Measurements from ENCODE around the gene IQCC. TPM values are rescaled to one million over a fixed set of nuclear protein-coding genes. Genes with fewer than 3 reads are reported as not detected.

IQCC gene
- polyA plus RNA-seq, 1 of the 3 experiments (the other 2 are of a cell fraction), result 2.4 TPM

- WGBS (ENCODE audit: low lambda C conversion rate), result 94% methylated on average over 3 of the region's 7 CpGs
- H3K4me2 ChIP-seq, result no peak overlapping the region
- peaks cover 0 to 12% of the 10 kb centered on the region in 2 experiments; a peak in 2 of 4 replicates for H3K4me1 ChIP-seq (ENCODE audit: control insufficient read depth in 1 of 2, insufficient read depth in 2 of 2, low read depth in 1 of 2, low read length in 1 of 2)
- H4K20me1 ChIP-seq (ENCODE audit: insufficient read depth), result no peaks in the 10 kb centered on the region
- H3K9ac ChIP-seq, result no peak overlapping the region
- no peaks in the 10 kb centered on the region for H3K27me3 ChIP-seq (ENCODE audit: insufficient read depth)
- H3K4me3 ChIP-seq (ENCODE audit: low read depth in 2 of 2, low read length in 1 of 2), result no peak overlapping the region
- ChIA-PET POLR2A (no interaction called here), CTCF (interaction anchor here (1.1 kb wide), 1 partner anchor 14 kb away, joined by 3 read pairs; no protein-coding TSS in a partner anchor)
- DNase-seq, result no peak
- peaks cover 39% of the 10 kb centered on the region for H3F3A ChIP-seq (replicated peaks; ENCODE audit: insufficient read depth)
- H3K36me3 ChIP-seq (replicated peaks in 1 of 2; ENCODE audit: control insufficient read depth in 1 of 2, insufficient read depth in 2 of 2, low read length in 1 of 2), result peaks cover 13 to 14% of the 10 kb centered on the region in 2 experiments
- no peaks in the 10 kb centered on the region for H3K9me2 ChIP-seq
- H2AFZ ChIP-seq (ENCODE audit: low read depth), result no peak overlapping the region
- H3K9me3 ChIP-seq, result no peaks in the 10 kb centered on the region
- H3K27ac ChIP-seq (ENCODE audit: low read depth in 2 of 2, low read length in 1 of 2), result peak overlapping the region in 1 of 2 experiments; percentile 96; a peak in 2 of 4 replicates
- H3K79me2 ChIP-seq (ENCODE audit: insufficient read depth), result no peaks in the 10 kb centered on the region
- TF ChIP-seq TAF1 (IDR thresholded peaks at IDR 0.05; ENCODE audit: borderline replicate concordance, low read depth, low read length) (no peak), RAD21 (IDR thresholded peaks at IDR 0.05; ENCODE audit: low read length) (no peak), NFIC (IDR thresholded peaks at IDR 0.05; ENCODE audit: borderline replicate concordance) (no peak), RFX5 (IDR thresholded peaks at IDR 0.05; ENCODE audit: low read length) (no peak), CTCF (IDR thresholded peaks at IDR 0.05) (no peak)
Measured at GRCh38 chr1:32234792-32235191, 29.3 kb downstream of the IQCC start.

GRCh38 chr1:32239337-32239736 lies 33.9 kb downstream of the IQCC start:
- no peak for DNase-seq
- no peak overlapping the region for H3K4me2 ChIP-seq
- H3K79me2 ChIP-seq (ENCODE audit: insufficient read depth), result no peaks in the 10 kb centered on the region
- no peak overlapping the region for H3K4me3 ChIP-seq (ENCODE audit: low read depth in 2 of 2, low read length in 1 of 2)
- H3K9me3 ChIP-seq, result no peaks in the 10 kb centered on the region
- H3F3A ChIP-seq (replicated peaks; ENCODE audit: insufficient read depth), result peaks cover 33% of the 10 kb centered on the region
- H3K27ac ChIP-seq (ENCODE audit: low read depth in 2 of 2, low read length in 1 of 2), result no peak overlapping the region
- H4K20me1 ChIP-seq (ENCODE audit: insufficient read depth), result no peaks in the 10 kb centered on the region
- WGBS (ENCODE audit: low lambda C conversion rate), result 90% methylated on average over 4 of the region's 4 CpGs
- H2AFZ ChIP-seq (ENCODE audit: low read depth), result no peak overlapping the region
- ChIA-PET CTCF (interaction anchor here (1.4 to 3.7 kb wide), 7 partner anchors 9 to 53 kb away, joined by 4 to 24 read pairs (median 10); partner anchors contain the start of genes EIF3I, FAM167B, HDAC1 and TMEM234), POLR2A (interaction anchor here (0.6 to 1.5 kb wide), 2 partner anchors 10 to 37 kb away, joined by 3 to 5 read pairs; no protein-coding TSS in a partner anchor)
- H3K27me3 ChIP-seq (ENCODE audit: insufficient read depth), result no peaks in the 10 kb centered on the region
- H3K4me1 ChIP-seq (ENCODE audit: control insufficient read depth in 1 of 2, insufficient read depth in 2 of 2, low read depth in 1 of 2, low read length in 1 of 2), result peaks cover 12 to 13% of the 10 kb centered on the region in 2 experiments; a peak in 2 of 4 replicates
- H3K9me2 ChIP-seq, result no peaks in the 10 kb centered on the region
- no peak overlapping the region for H3K9ac ChIP-seq
- H3K36me3 ChIP-seq (replicated peaks in 1 of 2; ENCODE audit: control insufficient read depth in 1 of 2, insufficient read depth in 2 of 2, low read length in 1 of 2), result no peaks in the 10 kb centered on the region
- TF ChIP-seq NRF1 (IDR thresholded peaks at IDR 0.05; ENCODE audit: low read depth, low read length) (no peak), FOXM1 (IDR thresholded peaks at IDR 0.05; ENCODE audit: low read depth) (no peak), ZBTB33 (IDR thresholded peaks at IDR 0.05; ENCODE audit: borderline replicate concordance, low read depth) (no peak), PBX3 (IDR thresholded peaks at IDR 0.05) (no peak), SIN3A (IDR thresholded peaks at IDR 0.05; ENCODE audit: borderline replicate concordance, low read depth, low read length) (no peak), RXRA (IDR thresholded peaks at IDR 0.05; ENCODE audit: borderline replicate concordance, low read depth) (no peak), RAD21 (IDR thresholded peaks at IDR 0.05; ENCODE audit: low read length) (no peak), MAX (IDR thresholded peaks at IDR 0.05; ENCODE audit: low read depth) (no peak), RFX5 (IDR thresholded peaks at IDR 0.05; ENCODE audit: low read length) (no peak), EZH2phosphoT487 (IDR thresholded peaks at IDR 0.05; ENCODE audit: borderline replicate concordance, low read depth) (no peak), JUND (IDR thresholded peaks at IDR 0.05) (no peak), POLR2AphosphoS5 (IDR thresholded peaks at IDR 0.05; ENCODE audit: low read depth, low read length) (no peak), TAF1 (IDR thresholded peaks at IDR 0.05; ENCODE audit: borderline replicate concordance, low read depth, low read length) (no peak), USF1 (IDR thresholded peaks at IDR 0.05; ENCODE audit: borderline replicate concordance, low read depth) (no peak), REST (IDR thresholded peaks at IDR 0.05; ENCODE audit: low read depth, low read length) (no peak)
